Activated CD8-positive, alpha-beta memory T cell treated with anti-CD3 and anti-CD28 coated beads for 4 hours (primary cell): ENCODE measurements around the gene EEPD1.

ENCODE experiments used
- DNase-seq, 2 donors: peaks; one replicate each; pipeline ENCODE4 v3.0.0-alpha.2; 2020; ENCODE audit warnings: low read depth in 2 of 2

EEPD1 gene

GRCh38 chr7:36154255-36155212 is 1.5 kb downstream of the EEPD1 start:
- no peak for DNase-seq

DNA sequence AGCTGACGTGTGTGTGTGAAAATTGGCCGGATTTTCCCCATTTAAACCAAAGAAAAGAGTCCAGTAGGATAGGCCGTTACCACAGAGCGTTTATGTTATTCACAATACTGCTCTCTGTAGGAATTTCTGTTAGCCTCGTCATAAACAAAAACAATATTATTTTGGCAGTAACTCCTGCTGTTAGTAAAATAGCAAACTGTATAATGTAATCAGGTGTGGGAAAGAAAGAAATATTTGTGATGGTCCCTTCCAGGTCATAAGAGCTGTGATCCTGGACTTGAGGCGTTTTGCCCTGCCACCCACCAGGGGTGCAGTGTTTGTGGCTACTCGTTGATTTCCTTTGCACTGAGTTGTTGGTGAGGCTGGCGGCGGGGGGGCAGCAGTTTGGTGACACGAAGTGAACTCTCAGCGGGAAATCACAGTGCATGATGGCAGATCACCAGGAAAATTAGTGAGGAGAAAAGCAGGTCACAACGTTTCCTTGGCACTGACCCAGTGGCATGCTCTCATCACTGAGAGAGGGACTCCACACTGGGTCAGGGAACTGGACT is 2.8 kb downstream of the EEPD1 start:
- no peak for DNase-seq

GRCh38 chr7:36157527-36158320 is 4.7 kb downstream of the EEPD1 start:
- DNase-seq, result no peak

- DNase-seq, result no peak
Measured at GRCh38 chr7:36158321-36158605, 5.2 kb downstream of the EEPD1 start.

- DNase-seq, result no peak
Measured at GRCh38 chr7:36159618-36160017, 6.6 kb downstream of the EEPD1 start.

DNA sequence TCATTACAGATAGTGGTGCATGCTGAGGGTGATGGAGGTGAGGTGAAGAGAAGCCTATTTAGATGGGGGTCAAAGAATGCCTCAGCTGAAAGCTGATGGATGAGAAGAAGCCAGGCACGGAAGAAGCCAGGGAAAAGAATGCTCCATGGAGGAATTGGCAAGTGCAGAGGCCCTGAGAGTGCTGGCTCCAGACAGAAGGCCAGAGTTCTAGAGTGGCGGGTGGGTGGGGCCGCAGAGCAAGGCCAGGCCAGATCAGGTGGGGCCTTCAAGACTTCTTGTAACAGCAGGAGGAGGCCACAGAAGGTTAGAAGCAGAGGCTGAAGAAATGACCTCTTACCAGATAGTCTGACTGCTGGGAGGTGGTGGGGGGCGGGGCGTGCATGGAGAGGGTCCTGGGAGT is 7.3 kb downstream of the EEPD1 start:
- no peak for DNase-seq

DNA sequence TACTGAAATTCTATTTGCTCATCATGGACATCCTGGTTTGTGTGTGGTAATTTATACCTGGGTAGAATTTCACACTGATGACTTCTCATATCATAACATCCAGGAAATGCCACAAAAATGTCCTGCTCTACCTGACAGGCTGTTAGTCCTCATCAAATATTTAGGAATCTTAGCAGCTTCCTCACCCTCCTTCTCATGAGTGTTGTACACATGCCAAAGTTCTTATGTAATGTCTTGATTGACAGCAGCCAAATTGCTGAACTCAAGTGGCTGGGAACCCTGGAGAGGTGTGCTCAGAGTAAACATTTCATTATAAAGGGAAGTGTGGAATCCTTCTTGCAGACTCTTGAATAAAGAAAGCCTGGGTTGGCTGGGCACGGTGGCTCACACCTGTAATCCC is 8.9 kb downstream of the EEPD1 start:
- no peak for DNase-seq

DNA sequence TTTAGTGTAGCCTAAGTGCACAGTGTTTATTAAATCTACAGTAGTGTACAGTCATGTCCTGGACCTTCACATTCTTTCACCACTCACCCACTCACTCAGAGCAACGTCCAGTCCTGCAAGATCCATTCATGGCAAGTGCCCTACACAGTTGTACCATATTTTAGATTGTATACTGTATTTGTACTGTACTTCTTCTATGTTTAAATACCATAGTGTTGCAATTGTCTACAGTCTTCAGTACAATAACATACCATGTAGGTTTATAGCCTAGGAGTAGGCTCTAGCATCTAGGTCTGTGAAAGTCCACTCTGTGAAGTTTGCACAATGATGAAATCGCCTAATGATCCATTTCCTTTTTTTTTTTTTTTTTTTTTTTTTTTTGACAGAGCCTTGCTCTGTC is 12.0 kb downstream of the EEPD1 start:
- DNase-seq, result no peak

GRCh38 chr7:36165802-36166201 is 12.7 kb downstream of the EEPD1 start:
- DNase-seq, result no peak

DNA sequence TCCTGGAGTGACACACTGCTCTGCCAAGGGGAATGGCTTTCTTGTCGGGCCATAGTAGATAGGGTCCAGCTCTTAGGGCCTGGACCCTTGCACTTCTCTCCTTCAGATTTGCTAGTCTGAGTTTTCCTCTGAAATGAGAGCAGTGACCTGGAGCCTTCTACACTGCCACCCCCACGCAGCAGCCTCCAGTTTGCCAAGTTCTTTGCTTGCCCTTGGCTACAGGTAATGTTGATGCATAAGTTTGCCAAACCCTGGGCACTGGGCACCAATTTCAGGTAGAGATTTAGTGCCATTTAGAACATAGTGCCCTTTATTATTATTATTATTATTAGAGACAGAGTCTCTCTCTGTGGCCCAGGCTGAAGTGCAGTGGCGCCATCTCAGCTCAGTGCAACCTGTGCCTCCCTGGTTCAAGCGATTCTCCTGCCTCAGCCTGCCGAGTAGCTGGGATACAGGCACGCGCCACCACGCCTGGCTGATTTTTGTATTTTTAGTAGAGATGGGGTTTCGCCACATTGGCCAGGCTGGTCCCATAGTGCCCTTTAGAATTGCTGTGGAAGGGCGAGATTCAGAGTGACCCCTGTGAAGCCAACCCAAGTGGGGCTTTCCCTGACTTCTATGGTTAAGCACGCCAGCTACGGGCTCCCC is 14.5 kb downstream of the EEPD1 start:
- no peak for DNase-seq

- no peak for DNase-seq
Measured at GRCh38 chr7:36171503-36171902, 18.4 kb downstream of the EEPD1 start.

DNA sequence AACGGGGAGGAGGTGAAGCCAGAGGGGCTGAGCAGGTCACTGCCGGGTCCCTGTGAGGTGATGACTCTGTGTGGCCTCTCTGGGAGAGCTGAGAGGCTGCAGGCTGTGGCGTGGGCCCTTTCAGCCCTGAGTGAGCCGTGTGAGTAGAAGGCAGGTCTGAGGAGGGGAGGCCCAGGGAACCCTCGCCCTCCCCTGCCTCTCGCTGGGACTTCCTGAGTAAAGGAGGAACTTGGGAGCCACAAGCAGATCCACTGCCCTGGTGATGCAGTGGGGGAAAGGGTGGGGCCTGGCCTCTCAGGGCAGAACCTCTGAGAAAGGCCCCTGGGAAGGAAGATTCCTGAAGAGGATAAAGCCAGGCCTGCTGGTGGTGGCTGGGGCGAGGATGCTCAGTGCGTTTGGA is 22.8 kb downstream of the EEPD1 start:
- DNase-seq, result no peak

GRCh38 chr7:36176697-36177096 is 23.6 kb downstream of the EEPD1 start:
- DNase-seq, result no peak

GRCh38 chr7:36180121-36180520 is 27.1 kb downstream of the EEPD1 start:
- no peak for DNase-seq

- no peak for DNase-seq
Measured at GRCh38 chr7:36181668-36182067, 28.6 kb downstream of the EEPD1 start.

GRCh38 chr7:36182854-36183604 is 30.0 kb downstream of the EEPD1 start:
- no peak for DNase-seq

DNA sequence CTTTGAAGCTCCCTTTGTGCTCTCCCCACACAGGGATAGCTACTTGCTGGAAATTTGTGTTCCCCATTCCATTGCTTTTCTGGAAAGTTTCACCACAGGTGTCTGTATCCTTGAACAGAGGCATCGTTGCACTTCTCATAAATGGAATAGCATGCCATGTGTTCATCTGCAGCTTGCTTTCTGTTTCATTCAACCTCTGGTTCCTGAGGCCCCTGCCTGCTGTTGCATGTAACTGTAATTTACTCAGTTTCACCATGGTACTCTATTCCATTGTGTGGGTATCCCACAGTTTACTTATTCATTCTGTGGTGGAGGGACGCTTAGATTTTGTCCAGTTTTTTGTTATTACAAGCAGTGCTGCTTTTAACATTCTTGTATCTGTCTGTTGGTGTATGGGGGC is 32.0 kb downstream of the EEPD1 start:
- no peak for DNase-seq

DNA sequence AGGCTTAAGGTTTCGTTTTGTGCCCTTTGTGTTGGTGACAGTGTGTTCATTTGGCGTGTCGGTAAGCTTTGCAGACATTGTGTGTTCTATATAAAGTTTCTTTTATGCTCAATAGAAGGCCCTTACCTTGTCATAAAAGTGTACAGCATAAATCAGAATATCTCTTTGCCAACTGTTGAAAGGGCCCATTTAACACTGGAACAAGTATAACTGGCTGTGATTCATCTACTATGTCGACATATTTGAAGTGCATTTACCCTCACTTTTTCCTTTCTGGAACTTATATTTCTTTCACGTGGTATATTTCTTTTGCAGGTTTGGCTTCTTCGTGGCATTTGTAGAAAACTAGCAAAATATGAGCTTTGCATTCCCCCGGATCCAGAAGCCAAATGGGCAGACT is 32.7 kb downstream of the EEPD1 start:
- no peak for DNase-seq

DNA sequence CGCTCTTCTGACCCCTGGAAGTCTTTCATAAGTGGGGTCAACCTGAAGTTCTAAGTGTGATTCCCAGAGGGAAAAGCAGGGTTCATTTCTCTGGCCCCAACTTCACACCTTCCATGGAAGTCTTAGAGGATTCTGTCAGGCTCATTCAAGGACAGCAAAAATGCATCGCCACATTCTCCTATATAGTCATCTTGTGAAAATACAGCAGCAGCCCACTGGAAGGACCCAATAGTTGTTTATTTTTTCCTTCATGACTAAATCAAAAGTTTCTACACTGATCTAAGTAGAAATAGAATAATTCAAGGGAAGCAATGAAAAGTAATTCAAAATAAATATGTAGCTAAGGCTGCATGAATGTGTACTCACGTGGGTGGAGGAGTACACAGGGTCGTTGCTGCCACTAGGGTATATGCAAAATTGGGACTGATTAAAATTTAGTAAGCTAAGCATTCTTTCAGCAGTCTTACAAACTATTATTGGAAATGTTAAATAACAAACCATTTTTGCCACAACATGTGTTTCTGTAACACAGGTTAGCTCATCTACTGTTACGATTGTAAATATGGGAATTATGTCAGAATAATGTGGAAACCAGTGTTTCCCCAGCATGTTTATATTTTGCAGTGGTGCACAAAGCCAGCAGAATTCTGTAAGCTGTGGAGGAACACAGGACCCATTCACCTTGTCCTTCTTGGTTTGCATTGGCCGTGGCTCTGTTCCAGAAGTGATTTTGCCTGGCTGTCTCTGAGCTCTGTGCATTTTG is 33.5 kb downstream of the EEPD1 start:
- no peak for DNase-seq

DNA sequence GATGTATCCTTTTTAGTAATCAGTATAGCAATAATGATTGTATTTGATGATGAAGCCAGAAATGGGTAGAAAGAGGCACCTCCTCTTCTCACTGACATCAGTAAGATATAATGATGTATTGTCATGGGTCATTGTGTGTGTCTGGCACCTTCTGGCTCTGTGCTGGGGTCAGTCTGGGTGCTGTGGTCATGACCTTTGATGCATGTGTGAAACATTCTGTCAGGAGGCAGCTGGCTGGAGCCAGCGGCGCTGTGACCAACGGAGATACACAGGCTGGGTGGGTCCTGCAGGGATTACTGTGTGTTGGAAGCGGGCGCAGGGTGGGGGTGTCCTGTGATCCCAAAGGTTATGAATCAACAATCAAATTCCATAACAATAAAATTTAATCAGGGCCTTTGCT is 35.2 kb downstream of the EEPD1 start:
- no peak for DNase-seq

- DNase-seq, result no peak
Measured at GRCh38 chr7:36188906-36189305, 35.9 kb downstream of the EEPD1 start.
